ENCODE data around the gene MINDY3.

The MINDY3 gene

DNA sequence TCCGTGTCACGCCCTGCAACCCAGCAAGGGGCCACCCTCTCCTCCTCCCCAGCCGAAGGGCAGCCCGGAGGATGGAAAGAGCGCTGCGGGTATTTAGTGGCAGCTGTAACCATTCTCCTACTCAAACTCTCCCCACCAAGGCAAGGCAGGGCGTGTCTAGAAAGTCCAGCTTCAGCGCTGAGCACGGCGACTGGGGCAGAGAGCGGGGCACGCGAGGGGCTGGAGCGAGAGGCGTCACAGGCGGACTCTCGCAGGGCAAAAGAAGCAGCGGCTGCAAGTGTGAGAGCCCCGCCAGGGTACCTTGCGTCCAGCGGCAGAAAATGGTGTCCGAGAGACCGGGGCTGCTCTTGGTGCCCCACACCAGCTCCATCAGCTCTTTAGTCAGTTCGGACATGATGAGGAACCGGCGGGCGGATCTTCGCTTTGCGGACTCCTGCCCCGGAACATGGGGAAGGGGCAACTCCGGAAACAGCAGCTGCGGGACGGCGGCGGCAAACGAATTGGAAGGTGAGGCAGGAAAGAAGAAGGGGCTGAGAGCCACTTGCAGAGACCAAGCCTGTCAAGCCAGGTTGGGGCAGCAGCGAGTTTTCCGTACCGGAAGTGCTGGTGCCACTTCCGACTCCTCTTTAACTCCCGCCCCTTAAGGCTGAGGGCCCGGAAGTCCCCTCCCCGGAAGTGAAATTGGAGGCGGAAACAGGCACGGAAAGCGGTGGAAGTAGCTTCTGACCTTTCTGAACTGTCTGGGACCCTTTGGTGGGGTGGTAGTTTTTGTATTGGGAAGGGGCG is at the start of gene MINDY3:
MINDY3 (minus strand) TSS at position 602 of the 786 bp plus-strand sequence; CDS start at position 394, 208 bp downstream.
- Mint-ChIP-seq H3K27ac (peak within 1 kb of the TSS; percentile 88 to 97 (median 97)), H3K27me3 (ENCODE audit: low read depth) (peaks cover 29% of the 10 kb centered on the region), H3K4me3 (peak within 1 kb of the TSS; percentile 98 to 99 (median 98)), H3K4me1 (peaks cover 40% of the 10 kb centered on the region), H3K36me3 (ENCODE audit: low read depth) (peaks cover 4% of the 10 kb centered on the region), H3K9me3 (no peaks in the 10 kb centered on the region)
- TF ChIP-seq, protein P1, sequence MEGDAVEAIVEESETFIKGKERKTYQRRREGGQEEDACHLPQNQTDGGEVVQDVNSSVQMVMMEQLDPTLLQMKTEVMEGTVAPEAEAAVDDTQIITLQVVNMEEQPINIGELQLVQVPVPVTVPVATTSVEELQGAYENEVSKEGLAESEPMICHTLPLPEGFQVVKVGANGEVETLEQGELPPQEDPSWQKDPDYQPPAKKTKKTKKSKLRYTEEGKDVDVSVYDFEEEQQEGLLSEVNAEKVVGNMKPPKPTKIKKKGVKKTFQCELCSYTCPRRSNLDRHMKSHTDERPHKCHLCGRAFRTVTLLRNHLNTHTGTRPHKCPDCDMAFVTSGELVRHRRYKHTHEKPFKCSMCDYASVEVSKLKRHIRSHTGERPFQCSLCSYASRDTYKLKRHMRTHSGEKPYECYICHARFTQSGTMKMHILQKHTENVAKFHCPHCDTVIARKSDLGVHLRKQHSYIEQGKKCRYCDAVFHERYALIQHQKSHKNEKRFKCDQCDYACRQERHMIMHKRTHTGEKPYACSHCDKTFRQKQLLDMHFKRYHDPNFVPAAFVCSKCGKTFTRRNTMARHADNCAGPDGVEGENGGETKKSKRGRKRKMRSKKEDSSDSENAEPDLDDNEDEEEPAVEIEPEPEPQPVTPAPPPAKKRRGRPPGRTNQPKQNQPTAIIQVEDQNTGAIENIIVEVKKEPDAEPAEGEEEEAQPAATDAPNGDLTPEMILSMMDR (IDR thresholded peaks at IDR 0.05; ENCODE audit: unreplicated experiment in 3 of 3): no peak

DNA sequence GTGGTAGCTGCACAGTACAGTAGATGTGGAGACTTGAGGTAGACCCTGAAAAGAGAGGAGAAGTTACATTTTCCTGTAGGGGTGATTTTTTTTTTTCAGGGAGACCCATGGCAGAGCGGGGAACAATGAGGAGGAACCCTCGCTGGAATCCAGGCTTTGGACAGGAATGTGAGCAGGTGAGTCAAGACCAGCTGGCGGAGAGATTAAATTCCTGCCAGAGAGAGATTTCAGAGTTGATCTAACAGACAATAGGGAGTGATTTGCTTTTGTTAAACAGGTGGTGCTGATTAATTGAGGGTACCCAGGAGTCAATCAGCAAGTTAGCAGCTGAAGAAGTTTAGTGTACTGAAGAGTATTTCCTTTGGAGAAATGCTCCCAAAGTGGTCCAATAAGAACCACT is 41.6 kb upstream of the MINDY3 start:
- H3K27ac Mint-ChIP-seq: no peak overlapping the region
- no peaks in the 10 kb centered on the region for H3K36me3 Mint-ChIP-seq (ENCODE audit: low read depth)
- H3K27me3 Mint-ChIP-seq (ENCODE audit: low read depth): peaks cover 16% of the 10 kb centered on the region
- H3K4me1 Mint-ChIP-seq: peaks cover 4% of the 10 kb centered on the region
- H3K4me3 Mint-ChIP-seq: no peak overlapping the region
- no peaks in the 10 kb centered on the region for H3K9me3 Mint-ChIP-seq
- TF ChIP-seq, protein P1 (IDR thresholded peaks at IDR 0.05; ENCODE audit: unreplicated experiment in 3 of 3): no peak

DNA sequence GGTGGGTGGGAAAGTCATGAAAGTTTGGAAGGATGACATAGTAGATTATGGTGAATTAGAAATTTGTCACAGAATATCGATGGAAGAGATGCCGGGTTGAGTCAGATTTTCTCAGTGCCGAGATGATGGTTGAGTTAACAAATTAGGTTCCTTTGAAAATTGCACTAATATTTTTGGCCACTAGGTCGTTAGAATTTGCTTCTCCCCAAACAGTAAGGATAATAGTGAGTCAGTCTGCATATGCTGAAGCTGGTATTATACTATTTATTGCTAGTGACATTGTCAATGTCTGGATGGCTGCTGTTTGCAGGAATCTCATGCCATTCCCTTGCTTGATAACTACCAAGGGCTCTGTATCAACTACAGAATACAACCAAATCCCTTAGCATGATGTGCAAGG is 37.7 kb upstream of the MINDY3 start:
- Mint-ChIP-seq H3K4me3 (no peak overlapping the region), H3K27ac (no peak overlapping the region), H3K36me3 (ENCODE audit: low read depth) (no peaks in the 10 kb centered on the region), H3K4me1 (peaks cover 4% of the 10 kb centered on the region), H3K27me3 (ENCODE audit: low read depth) (peaks cover 29% of the 10 kb centered on the region), H3K9me3 (no peaks in the 10 kb centered on the region)
- TF ChIP-seq, protein P1 (IDR thresholded peaks at IDR 0.05; ENCODE audit: unreplicated experiment in 3 of 3): no peak

DNA sequence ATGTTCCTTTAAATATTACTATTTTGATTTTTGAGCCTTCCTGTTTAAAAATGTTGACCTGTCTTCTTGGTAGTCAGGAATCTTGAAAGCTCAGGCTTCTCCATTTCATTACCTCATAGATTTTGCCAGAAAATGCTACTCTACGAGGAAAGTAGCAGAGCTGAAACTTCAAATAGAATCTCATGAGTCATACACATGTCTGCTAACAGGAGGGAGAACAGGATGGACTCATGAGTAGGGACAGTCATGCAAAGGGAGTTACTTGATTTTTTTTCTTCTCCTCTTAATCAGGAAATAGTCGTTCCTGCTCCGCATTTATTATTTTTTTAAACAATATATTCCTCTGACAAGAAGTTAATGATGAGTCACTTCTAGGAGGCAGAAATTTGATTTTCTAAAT is 37.0 kb upstream of the MINDY3 start:
- H3K27me3 Mint-ChIP-seq (ENCODE audit: low read depth): peaks cover 29% of the 10 kb centered on the region
- H3K36me3 Mint-ChIP-seq (ENCODE audit: low read depth): no peaks in the 10 kb centered on the region
- peaks cover 4% of the 10 kb centered on the region for H3K4me1 Mint-ChIP-seq

DNA sequence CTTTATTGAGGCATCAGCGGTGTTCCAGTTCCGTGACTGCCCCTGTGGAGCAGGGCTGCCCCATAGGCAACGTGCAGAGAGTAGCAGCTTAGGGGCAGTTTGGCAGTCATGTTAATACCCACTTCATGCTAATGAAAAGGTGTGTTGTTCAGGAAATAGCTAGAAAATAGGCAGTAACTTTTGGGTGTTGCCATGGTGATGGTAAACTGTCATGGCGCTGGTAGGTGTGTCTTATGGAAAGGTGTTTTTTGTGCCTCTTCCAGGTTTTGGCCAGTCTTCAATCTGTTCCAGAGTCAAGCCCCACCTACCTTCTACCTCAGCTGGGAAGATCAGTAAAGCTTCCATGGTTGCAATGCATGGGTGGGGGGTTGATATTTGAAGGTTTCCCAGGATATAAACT is 36.3 kb upstream of the MINDY3 start:
- Mint-ChIP-seq H3K4me1 (peaks cover under 1% of the 10 kb centered on the region), H3K27me3 (ENCODE audit: low read depth) (peaks cover 26% of the 10 kb centered on the region), H3K27ac (no peak overlapping the region), H3K9me3 (no peaks in the 10 kb centered on the region), H3K4me3 (no peak overlapping the region), H3K36me3 (ENCODE audit: low read depth) (no peaks in the 10 kb centered on the region)
- TF ChIP-seq, protein P1 (IDR thresholded peaks at IDR 0.05; ENCODE audit: unreplicated experiment in 3 of 3): no peak

More for the DNA sequence above, 37.0 kb upstream of the MINDY3 start:
- H3K4me3 Mint-ChIP-seq: no peak overlapping the region
- no peaks in the 10 kb centered on the region for H3K9me3 Mint-ChIP-seq
- H3K27ac Mint-ChIP-seq: no peak overlapping the region
- TF ChIP-seq, protein P1 (IDR thresholded peaks at IDR 0.05; ENCODE audit: unreplicated experiment in 3 of 3): no peak

DNA sequence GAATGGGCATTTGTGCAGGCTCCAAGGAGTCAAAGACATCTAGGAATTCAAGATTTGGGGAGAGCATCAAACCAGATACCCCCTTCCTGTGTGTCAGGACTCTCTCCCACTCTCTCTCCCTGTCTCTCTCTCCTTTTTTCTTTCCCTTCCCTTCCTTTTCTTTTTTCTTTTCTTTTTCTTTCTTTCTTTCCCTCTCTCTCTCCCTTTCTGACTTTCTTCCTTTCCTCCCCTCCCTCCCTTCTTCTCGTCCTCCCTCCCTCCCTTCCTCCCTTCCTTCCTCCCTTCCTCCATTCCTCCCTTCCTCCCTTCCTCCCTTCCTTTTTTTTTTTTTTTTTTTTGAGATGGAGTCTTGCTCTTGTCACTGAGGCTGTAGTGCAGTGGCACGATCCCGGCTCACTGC is 24.1 kb upstream of the MINDY3 start:
- no peaks in the 10 kb centered on the region for H3K36me3 Mint-ChIP-seq (ENCODE audit: low read depth)
- TF ChIP-seq, protein P1 (IDR thresholded peaks at IDR 0.05; ENCODE audit: unreplicated experiment in 3 of 3): no peak
- H3K4me1 Mint-ChIP-seq: no peaks in the 10 kb centered on the region
- H3K9me3 Mint-ChIP-seq: no peaks in the 10 kb centered on the region
- H3K27ac Mint-ChIP-seq: no peak overlapping the region
- H3K27me3 Mint-ChIP-seq (ENCODE audit: low read depth): no peaks in the 10 kb centered on the region
- H3K4me3 Mint-ChIP-seq: no peak overlapping the region

Data from nephron (organoid).